Mesodermal cell (in vitro differentiated cells): Measurements from ENCODE around the gene SETD7.

Source experiments
- H3K27ac ChIP-seq: 2 replicates; pipeline ENCODE4 v1.7.0; 2013; ENCODE audit warnings: mild to moderate bottlenecking, low read depth, low read length, moderate library complexity; ENCODE audit not compliant: severe bottlenecking
- H3K36me3 ChIP-seq: 2 replicates; pipeline ENCODE4 v1.7.1; 2013; ENCODE audit warnings: mild to moderate bottlenecking, low read length, moderate library complexity; ENCODE audit not compliant: control insufficient read depth, insufficient read depth
- H3K4me1 ChIP-seq: one replicate; pipeline ENCODE4 v1.7.1; 2013; ENCODE audit warnings: mild to moderate bottlenecking, low read length; ENCODE audit not compliant: insufficient read depth, control insufficient read depth, poor library complexity, severe bottlenecking
- H3K4me3 ChIP-seq: 2 replicates; pipeline ENCODE4 v1.7.0; 2013; ENCODE audit warnings: low read length, control low read depth, mild to moderate bottlenecking; ENCODE audit not compliant: insufficient read depth, poor library complexity, severe bottlenecking; ENCODE audit errors: extremely low read depth
- H3K9me3 ChIP-seq: 2 replicates; pipeline ENCODE4 v1.7.1; 2013; ENCODE audit warnings: mild to moderate bottlenecking, low read length, moderate library complexity; ENCODE audit not compliant: control insufficient read depth
- WGBS, 2 experiments: methylation state at CpG; one replicate each; pipeline ENCODE4 v1.1.5; 2013; ENCODE audit warnings: missing lambda C conversion rate in 2 of 2; ENCODE audit not compliant: insufficient coverage in 2 of 2; 5-methylcytosine and 5-hydroxymethylcytosine counted together

SETD7 gene

DNA sequence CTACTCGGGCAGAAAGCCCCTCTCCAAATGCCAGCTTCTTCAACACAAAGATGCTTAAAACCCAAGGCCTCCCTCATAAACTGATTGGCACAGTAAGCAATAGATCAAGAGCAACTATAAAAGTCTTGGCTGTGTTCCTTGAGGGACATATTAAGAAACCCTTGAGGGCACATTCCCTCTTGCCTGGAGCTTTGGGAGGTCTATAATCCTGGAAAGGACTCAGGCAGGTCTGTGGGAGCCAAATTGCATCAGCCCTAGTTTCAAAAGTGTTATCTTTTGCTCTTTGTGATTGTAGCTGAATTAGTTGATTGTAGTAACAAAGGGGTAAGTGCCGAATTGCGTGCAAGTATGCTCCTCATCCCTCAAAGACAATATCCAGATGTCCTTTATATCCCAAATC lies 18.6 kb upstream of the SETD7 start:
- WGBS, 2 experiments, result 100% methylated on average over 1 of the region's 3 CpGs
- H3K36me3 ChIP-seq, result no peaks in the 10 kb centered on the region
- H3K4me1 ChIP-seq, result peaks cover 6% of the 10 kb centered on the region
- no peak overlapping the region for H3K27ac ChIP-seq
- H3K4me3 ChIP-seq, result no peak overlapping the region
- no peaks in the 10 kb centered on the region for H3K9me3 ChIP-seq

DNA sequence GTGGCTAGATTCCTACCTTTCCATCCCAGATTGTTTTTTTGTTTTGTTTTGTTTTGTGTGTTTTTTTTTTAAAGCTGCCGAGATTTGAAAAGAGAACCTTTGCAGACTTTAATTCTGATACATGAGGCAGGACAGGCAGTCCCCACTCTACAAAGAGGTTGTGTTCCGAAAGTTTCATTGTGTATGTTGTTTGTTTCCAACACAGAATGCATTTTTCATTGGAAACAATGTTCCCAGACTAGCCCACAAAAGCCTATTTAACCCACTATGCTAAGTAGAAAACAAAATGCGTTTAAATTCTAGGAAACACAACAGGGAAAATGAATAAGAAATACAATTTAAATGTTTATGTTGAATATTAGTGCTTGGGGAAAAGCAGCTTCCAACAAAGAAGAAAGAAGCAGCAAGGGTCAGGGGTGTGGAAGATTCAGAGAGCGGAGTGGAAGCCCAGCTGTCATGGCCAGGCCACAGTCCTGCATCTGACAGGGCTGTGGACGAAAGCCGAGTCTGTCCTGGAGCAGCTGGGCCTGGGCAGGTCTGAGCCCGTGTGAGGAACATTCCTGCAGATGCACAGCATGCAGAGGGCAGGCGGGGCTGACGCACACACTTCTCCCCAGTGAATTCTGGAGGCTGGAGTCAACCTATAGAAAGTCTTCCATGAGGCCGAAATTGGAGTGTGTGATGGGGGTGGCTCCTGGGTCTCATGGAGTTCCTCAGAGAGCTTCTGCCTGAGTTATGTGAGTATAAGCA lies 12.4 kb upstream of the SETD7 start:
- H3K36me3 ChIP-seq, result no peaks in the 10 kb centered on the region
- no peaks in the 10 kb centered on the region for H3K9me3 ChIP-seq
- H3K4me3 ChIP-seq, result no peak overlapping the region
- no peak overlapping the region for H3K27ac ChIP-seq
- no peaks in the 10 kb centered on the region for H3K4me1 ChIP-seq
- WGBS, 2 experiments, result 71 to 84% methylated on average over 6 to 7 of the region's 10 CpGs

DNA sequence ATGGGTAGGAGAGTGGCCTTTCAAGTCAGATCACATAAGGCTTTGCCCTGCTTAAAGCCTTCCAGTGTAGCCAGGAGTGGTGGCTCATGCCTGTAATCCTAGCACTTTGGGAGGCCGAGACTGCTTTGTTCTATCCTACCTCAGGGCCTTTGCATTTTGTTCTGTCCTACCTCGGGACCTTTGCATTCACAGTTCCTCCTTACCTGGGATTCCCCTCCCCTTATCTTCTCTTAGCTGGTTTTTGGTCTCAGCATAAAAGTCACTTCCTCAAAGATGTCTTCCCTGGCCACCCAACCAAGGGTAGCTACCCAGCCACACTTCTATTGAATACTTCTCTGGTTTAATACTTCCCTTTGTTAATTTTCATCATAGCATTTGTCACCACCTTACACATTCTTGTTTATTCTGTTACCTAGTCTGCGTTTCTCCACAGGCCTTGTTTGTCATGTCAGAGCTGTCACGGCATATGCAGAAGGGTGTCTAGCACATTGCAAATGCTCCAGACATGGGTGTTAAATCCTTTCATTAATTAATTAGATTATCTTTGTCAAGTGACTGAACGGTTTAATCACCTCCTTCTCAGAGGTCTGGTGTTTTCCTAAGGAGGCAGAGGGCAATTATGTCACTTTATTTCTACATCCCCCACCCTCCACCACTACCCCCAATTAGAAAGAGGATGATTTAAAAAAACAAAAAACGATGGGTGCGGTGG lies 11.3 kb upstream of the SETD7 start:
- Histone ChIP-seq H3K27ac (no peak overlapping the region), H3K4me1 (no peaks in the 10 kb centered on the region)
- 85 to 94% methylated on average over 3 to 4 of the region's 7 CpGs for WGBS, 2 experiments

GRCh38 chr4:139564502-139564901 lies 8.5 kb upstream of the SETD7 start:
- Histone ChIP-seq H3K4me3 (no peak overlapping the region), H3K9me3 (no peaks in the 10 kb centered on the region), H3K36me3 (no peaks in the 10 kb centered on the region), H3K27ac (no peak overlapping the region), H3K4me1 (peaks cover 14% of the 10 kb centered on the region)
- 100% methylated on average over 1 of the region's 1 CpG; no CpG with 5 or more reads in 1 of the 2 experiments for WGBS, 2 experiments

More for the DNA sequence above, 11.3 kb upstream of the SETD7 start:
- Histone ChIP-seq H3K9me3 (no peaks in the 10 kb centered on the region), H3K4me3 (no peak overlapping the region), H3K36me3 (no peaks in the 10 kb centered on the region)

DNA sequence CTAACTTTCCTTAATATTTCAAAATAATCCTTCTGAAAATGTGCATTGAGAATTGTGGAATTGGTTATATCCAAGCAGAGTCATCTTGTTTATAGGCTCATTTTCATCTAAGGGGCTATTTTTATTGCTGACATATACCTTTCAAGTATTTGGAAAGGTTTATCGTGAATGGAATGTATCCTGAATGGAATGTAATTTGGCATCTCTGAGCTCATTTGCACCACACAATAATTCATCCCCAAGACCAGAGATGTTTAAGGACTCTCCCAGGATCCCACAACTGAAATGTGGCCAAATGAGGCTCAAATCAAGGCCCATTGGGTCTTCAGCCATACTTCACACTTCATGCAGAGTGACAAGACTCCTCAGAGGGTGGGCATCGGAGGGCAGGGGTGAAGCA lies 7.5 kb upstream of the SETD7 start:
- H3K36me3 ChIP-seq, result no peaks in the 10 kb centered on the region
- peaks cover 14% of the 10 kb centered on the region for H3K4me1 ChIP-seq
- WGBS, 2 experiments, result 100% methylated on average over 1 of the region's 2 CpGs; no CpG with 5 or more reads in 1 of the 2 experiments

GRCh38 chr4:139562839-139563238 lies 6.8 kb upstream of the SETD7 start:
- WGBS, 2 experiments, result 76 to 93% methylated on average over 2 to 3 of the region's 3 CpGs
- H3K9me3 ChIP-seq, result no peaks in the 10 kb centered on the region

More for the DNA sequence above, 7.5 kb upstream of the SETD7 start:
- no peak overlapping the region for H3K4me3 ChIP-seq
- no peaks in the 10 kb centered on the region for H3K9me3 ChIP-seq
- no peak overlapping the region for H3K27ac ChIP-seq

DNA sequence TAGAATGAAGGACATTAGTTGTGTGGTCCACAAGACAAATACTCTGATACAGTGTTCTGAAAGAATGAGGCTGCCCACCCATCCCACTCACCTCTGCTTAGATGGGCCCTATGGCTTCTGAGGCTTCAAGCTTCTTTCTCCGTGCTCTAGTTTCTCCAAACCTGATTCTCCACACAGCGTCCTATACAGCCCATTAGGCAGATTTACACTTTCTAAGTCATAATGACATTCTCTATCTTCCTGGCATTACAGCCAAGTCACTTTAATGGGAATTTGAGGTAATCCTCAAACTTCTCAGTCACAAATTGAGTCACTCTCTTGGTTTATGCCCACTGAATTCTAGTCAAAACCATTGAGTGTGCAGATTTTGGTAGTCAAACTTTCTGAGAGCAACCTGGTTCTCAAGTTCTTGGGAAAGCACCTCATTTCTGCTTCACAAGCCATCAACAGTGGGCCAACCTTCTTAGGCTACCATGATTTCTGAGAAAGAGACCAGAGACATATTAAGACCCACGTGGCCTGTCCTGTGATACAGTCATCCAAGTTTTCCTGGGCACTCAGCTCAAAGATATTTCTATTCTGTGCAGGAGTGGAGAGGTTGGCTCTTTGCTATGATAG lies 6.2 kb upstream of the SETD7 start:
- no peak overlapping the region for H3K27ac ChIP-seq
- 90 to 95% methylated on average over 2 to 3 of the region's 3 CpGs for WGBS, 2 experiments
- H3K4me3 ChIP-seq, result no peak overlapping the region

More at GRCh38 chr4:139562839-139563238, 6.8 kb upstream of the SETD7 start:
- H3K4me1 ChIP-seq, result peaks cover 14% of the 10 kb centered on the region
- H3K27ac ChIP-seq, result no peak overlapping the region
- no peaks in the 10 kb centered on the region for H3K36me3 ChIP-seq
- no peak overlapping the region for H3K4me3 ChIP-seq

GRCh38 chr4:139560406-139561104 lies 4.5 kb upstream of the SETD7 start:
- 0 to 30% methylated on average over 2 to 5 of the region's 6 CpGs for WGBS, 2 experiments
- Histone ChIP-seq H3K27ac (no peak overlapping the region), H3K9me3 (no peaks in the 10 kb centered on the region), H3K4me1 (peaks cover 19% of the 10 kb centered on the region), H3K36me3 (no peaks in the 10 kb centered on the region), H3K4me3 (no peak overlapping the region)

More for the DNA sequence above, 6.2 kb upstream of the SETD7 start:
- H3K4me1 ChIP-seq, result peaks cover 15% of the 10 kb centered on the region
- no peaks in the 10 kb centered on the region for H3K36me3 ChIP-seq
- H3K9me3 ChIP-seq, result no peaks in the 10 kb centered on the region

DNA sequence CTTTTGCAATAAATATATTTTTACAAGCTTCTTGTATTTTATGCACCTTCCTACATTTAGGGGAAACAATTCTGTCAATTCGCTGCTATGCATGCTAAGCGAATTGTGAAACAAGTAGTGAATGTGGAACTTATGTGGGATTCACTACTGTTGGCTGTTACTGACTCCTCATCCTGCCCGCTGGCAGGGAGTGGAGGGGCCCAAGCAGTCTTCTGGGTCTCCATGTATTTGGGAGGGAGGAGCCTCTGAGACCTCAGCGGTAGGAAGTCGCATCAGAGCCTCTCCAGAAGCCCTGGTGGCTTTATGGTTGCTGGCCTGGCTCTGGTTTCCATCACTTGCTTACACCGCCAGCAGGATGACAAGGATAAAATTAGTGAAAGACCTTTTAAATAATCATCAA lies 3.7 kb upstream of the SETD7 start:
- H3K4me1 ChIP-seq, result peaks cover 19% of the 10 kb centered on the region
- no peak overlapping the region for H3K4me3 ChIP-seq
- H3K9me3 ChIP-seq, result no peaks in the 10 kb centered on the region
- no peaks in the 10 kb centered on the region for H3K36me3 ChIP-seq
- 51 to 56% methylated on average over 4 of the region's 6 CpGs for WGBS, 2 experiments
- H3K27ac ChIP-seq, result no peak overlapping the region

- Histone ChIP-seq H3K4me3 (no peak overlapping the region), H3K9me3 (no peaks in the 10 kb centered on the region), H3K4me1 (peaks cover 19% of the 10 kb centered on the region), H3K27ac (no peak overlapping the region), H3K36me3 (no peaks in the 10 kb centered on the region)
- 94 to 96% methylated on average over 4 to 5 of the region's 5 CpGs for WGBS, 2 experiments
Observed at GRCh38 chr4:139559089-139559479, 3.1 kb upstream of the SETD7 start.
